ENCODE results near the gene SNX25.

Gene SNX25

GRCh38 chr4:185269286-185269685 lies 59.9 kb downstream of the SNX25 start:
- DNase-seq (ENCODE audit: low read depth), result no peak

DNA sequence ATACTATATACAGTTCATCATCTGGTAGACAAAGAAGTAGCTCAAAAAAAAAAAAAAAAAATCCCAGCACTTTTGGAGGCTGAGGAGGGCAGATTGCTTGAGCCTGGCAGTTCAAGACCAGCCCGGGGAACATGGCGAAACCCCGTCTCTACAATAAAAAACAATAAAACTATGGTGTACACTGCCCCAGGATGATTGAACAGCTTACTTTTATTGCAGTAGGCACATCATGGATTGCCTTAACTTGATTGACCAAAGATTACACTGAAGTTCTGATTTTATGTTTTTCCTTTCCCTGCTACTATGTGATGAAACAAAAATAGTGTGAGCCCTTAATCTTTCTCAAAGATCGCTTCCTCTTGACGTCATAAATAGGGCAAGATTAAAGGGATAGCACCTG lies 60.6 kb downstream of the SNX25 start:
- no peak for DNase-seq (ENCODE audit: low read depth)

DNA sequence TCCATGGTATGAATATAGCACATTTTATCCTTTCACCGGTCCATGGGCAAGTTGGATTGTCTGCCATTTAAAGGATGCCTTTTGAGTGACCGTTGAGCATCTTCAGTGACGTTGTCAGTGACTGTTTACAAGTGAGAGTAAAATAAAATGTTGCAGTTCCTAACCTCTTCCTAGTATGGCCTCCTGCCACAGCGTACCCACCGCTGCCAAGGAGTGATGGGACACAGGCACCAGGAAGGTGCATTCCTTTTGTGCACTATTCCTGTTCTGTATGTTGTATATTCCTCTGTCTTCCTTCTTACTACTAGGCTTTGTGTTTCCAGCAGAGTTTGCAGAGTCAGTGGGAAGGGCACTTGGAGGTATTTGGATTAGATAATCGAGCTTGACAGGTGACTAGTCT lies 61.5 kb downstream of the SNX25 start:
- DNase-seq (ENCODE audit: low read depth), result no peak

DNA sequence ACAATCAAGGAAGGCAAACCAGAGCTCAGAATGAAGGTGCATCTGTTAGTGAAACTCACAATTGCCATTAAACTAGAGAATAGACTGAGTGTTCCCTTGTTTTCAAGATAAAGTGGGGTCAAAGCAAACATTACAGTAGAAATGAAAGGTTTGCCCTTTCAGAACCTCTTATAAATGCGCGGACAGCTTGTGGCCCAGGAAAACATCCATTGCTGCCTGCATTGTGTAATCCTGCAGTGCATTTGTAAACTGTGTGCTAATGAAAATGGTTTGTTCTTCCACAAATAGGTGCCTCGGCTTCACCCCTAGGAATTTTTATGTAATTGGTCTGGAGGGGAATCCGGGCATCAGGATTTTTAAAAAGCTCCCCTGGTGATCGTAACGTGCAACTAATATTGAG lies 62.8 kb downstream of the SNX25 start:
- DNase-seq (ENCODE audit: low read depth), result no peak

DNA sequence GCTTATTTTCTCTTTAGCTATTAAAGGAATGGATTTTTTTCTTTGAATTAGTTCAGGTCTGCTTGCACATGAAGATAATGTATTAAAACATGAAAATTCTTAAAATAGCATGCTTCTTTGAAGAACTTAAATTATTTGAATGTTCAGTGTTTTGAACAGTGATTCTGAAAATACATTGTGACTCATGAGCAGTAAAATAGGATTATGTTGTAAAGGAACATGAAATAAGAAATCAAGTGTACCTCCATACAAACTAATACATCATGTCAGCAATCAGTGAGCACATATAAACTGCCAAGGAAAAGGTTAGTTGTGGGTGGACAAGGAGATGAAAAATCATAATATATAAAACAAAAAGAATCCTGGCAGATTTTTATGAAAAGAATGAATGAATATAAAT lies 66.1 kb downstream of the SNX25 start:
- no peak for DNase-seq (ENCODE audit: low read depth)

GRCh38 chr4:185276036-185276435 lies 66.6 kb downstream of the SNX25 start:
- no peak for DNase-seq (ENCODE audit: low read depth)

DNA sequence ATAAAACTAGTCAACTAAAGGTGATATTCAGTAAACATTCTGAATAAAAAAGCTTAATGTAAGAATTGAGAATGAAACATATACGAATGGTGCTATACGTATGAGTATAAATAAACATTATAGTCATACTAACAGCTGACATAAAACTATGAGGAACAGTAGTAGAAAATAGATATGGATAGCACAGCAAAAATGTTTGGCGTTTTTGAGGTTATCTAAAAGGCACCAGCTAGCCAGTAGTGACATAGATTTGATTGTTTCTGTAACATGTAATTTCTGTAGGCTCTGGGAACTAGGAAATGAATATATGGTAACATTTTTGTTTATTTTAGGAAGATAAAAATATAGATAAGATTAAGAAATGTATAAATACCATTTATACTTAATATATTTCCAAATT lies 69.3 kb downstream of the SNX25 start:
- no peak for DNase-seq (ENCODE audit: low read depth)

DNA sequence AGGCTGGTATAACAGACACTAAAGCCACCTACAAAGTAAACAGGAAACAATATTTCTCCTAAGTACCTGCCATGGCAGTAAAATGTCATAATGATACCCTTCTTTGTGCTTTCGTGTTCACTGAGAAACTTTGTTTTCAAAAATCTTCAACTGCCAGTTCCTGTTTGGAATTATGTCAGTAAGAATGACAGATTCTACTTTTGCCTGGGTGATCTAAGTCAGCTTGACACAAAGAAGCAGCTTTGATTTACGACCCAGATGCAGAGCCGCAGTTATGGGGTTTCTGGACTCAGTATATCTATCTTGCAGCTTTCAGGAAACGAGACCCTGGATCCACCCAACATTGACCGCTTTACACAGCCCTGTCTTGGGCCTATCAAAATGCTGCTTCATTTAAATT lies 71.2 kb downstream of the SNX25 start:
- DNase-seq (ENCODE audit: low read depth), result no peak

DNA sequence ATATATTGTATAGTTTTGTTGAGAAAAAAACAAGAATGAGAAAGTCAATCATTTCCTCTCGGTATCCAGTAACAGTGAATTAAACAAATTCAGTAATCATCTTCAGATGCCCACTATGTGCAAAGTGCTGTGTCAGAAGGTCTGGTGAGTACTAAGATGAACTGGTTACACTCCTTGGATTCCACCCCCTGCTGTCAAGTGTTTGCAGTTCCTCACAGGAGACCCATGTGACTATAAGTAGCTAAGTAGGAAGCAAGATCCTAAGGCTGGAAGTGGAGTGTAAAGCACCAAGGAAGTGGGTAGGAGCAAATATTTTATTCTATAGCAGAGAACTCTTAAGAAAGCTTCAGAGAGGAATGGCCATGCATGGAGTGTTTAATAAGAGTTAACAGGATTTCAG lies 73.6 kb downstream of the SNX25 start:
- DNase-seq (ENCODE audit: low read depth), result no peak

- no peak for DNase-seq (ENCODE audit: low read depth)
Observed at GRCh38 chr4:185283723-185284122, 74.3 kb downstream of the SNX25 start.

GRCh38 chr4:185285632-185286393 lies 76.4 kb downstream of the SNX25 start:
- no peak for DNase-seq (ENCODE audit: low read depth)

DNA sequence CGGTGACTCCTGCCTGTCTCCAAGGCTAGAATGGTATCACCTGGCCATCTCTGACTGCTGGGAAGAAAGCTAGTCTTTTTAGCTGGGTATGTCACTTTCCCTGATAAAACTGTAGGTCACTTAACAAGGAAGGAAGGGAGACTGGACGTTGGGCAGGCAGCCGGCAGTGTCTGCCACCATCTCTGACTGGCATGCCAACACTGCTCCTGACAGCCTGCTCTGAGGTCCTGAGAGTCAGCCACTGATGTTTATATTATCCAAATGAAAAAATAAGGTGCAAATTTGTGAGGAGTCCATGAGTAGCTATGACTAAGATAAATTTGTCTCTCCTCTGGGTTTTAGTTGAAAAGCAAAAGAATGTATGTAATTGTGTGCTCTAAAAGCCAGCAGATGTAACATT lies 77.2 kb downstream of the SNX25 start:
- DNase-seq (ENCODE audit: low read depth), result no peak

- no peak for DNase-seq (ENCODE audit: low read depth)
Observed at GRCh38 chr4:185287031-185287430, 77.6 kb downstream of the SNX25 start.

DNA sequence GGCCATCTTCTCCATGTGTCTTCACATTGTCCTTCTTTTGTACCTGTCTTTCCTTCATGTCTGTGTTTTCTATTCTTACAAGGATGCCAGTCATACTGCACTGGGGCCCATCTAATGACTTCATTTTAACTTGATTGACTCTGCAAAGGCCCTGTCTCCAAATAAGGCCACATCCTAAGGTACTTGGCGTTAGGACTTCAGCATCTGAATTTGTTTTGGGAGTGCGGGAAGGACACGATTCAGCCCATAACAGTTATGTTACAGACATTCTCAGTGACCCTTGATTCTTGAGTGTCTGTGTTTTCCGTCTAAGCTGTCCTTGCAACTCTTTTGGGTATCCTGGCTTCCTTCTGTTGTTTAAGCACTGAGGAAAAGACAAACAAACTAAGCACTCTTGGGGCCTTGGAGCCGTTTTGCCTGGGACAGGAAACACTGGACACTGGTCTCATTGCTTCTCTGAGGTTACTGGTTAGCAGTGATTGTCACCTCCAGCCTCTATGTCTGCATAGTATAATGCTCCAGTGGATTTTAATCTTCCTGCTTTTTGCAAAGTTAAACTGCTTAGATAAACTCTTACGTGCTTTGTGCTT lies 80.7 kb downstream of the SNX25 start:
- DNase-seq (ENCODE audit: low read depth), result no peak

DNA sequence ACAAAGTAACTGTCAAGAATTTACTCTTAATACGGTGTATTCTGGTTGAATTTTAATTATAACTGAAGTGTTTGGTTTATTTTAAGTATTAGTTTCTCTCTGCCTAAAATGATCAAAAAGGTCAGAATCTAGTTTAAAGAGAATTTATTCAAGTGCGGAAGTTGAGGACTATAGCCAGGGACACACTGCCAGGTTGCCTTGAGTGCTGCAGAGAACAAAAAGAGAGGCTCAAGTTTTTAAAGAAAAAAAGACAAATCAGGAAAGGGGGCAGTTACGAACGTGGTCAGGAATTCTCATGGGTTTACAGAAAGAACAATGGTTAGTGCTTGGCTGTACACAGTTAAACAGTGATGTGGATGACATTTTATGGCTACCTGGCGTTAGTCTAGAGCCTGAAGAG lies 81.3 kb downstream of the SNX25 start:
- DNase-seq (ENCODE audit: low read depth), result no peak

DNA sequence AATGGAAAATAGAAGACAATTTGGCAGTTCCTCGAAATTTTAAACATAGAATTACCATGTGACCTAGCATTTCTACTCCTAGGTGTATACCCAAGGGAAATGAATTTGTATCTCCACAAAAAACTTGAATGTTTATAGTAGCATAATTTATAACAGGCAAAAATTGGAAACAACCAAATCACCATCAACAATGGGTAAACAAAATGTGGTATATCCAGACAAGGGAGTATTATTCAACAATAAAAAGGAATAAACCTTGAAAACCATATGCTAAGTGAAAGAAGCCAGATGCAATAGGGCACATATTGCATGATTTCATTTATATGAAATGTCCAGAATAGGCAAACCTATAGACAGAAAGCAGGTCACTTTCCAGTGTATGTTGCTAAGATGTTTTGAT lies 83.8 kb downstream of the SNX25 start:
- no peak for DNase-seq (ENCODE audit: low read depth)

GRCh38 chr4:185296665-185297460 lies 87.5 kb downstream of the SNX25 start:
- DNase-seq (ENCODE audit: low read depth), result no peak

DNA sequence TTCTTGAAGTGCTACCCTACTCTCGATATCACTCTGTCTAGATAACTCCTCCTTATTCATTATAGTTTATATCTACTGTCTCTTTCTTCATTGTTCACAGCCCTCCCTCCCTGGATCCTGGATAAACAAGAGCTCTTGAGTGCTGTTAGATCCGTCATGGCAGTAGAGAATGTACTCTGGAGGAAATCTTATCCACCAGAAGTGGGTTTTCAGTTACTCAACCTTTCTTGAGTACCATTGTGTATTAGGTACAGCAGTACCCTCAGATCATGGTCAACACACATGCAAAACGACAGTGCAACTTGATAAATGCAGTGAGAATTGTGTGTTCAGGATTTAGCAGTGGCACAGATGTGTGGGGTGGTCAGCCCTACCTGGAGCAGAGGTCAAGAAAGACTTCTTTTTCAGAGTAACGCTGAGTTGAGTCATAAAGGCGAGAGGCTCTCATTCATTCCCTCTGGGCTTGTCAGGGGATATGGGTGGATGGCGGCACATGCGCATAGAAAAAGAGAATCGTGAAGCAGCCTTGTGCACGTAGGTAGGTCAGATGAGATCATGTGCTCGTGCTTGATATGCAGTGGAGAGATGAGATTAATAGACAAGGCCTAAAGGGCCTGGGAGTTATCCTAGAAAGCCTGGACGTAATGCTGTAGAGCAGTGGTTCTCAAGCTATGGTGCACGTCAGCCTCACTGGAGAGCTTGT lies 89.5 kb downstream of the SNX25 start:
- DNase-seq (ENCODE audit: low read depth), result no peak

DNA sequence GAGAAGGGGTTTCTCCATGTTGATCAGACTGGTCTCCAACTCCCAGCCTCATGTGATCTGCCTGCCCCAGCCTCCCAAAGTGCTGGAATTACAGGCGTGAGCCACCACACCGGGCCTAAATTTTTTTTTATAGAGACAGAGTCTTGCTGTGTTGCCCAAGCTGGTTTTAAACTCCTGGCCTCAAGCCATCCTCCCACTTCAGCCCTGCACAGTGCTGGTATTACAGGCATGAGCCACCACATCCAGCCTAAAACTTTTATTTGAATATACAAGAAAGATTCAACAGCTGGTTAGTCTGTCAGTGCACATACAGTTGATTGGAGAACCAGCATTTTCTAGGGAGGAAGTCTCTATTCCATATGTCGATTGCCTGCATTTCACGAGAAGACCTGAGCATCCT lies 95.1 kb downstream of the SNX25 start:
- no peak for DNase-seq (ENCODE audit: low read depth)

DNA sequence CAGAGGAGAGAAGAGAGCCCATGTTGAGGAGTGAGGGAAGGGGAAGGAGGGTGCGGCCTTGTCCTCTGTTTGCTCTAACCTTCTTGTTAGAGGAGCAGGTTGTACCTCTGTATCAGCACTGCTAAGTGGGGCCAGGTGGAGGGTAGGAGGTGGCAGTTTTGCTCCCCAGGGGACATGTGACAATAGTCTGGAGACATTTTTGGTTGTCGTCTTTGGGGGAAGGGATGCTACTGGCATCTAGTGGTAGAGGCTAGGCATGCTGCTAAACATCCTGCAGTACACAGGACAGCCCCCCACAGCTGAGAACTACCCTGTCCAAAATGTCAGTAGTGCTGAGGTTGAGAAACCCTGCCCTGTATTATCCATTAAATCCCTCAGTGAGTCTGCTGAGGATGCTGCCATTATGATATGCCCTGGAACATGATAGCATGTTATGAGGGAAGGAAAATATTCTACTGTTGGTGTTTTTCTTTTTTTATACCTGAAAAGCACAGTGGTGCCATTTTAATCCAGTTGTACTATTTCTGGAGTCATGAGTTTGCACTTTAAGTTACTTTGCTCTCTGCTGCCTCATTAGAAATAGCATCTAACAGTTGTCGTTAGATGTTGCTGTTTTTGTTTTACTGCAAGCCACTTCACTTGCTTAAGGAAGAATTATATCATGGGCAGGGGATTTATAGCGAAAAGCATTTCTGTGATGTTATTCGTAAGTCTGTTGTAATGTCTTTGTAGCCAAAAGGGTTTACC lies 95.7 kb downstream of the SNX25 start:
- DNase-seq (ENCODE audit: low read depth), result no peak

- DNase-seq (ENCODE audit: low read depth), result no peak
Observed at GRCh38 chr4:185305979-185306442, 96.6 kb downstream of the SNX25 start.
